ENCODE results near the gene TCEA2.

The TCEA2 gene

DNA sequence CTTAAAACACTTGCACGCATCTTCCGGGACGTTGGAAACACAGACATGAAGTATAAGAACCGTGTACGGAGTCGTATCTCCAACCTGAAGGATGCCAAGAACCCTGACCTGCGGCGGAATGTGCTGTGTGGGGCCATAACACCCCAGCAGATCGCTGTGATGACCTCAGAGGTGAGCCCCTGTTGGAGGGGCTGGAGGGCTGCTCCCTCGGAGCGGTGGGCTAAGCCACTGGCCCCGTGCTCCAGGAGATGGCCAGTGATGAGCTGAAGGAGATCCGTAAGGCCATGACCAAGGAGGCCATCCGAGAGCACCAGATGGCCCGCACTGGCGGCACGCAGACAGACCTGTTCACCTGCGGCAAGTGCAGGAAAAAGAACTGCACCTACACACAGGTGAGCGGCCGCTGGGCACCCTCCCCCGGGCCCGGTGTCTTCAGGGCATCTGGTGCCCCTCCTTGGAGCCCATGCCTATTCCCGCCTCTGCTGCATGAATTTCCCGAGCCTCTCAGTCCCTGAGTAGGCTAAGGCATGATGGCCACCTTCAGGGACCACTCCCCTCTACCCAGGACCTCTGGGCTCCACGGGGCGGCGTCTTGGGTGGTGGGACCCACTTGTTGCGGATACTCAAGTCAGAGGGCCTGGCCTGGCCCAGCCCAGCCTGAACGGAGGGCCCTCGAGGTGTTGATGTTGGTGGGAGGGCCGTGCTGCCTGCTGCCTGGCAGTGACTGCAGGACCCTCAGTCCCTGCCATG lies 7.4 kb downstream of the TCEA2 start:
- no peak overlapping the region for H3K4me2 ChIP-seq
- no peak overlapping the region for H3K27ac ChIP-seq
- H3K36me3 ChIP-seq (ENCODE audit: insufficient read depth) = no peaks in the 10 kb centered on the region
- no peaks in the 10 kb centered on the region for H3K79me2 ChIP-seq (ENCODE audit: insufficient read depth, low read depth)
- H3K9ac ChIP-seq = no peak overlapping the region
- no peak overlapping the region for H2AFZ ChIP-seq (ENCODE audit: low read depth)
- no peak overlapping the region for H3K4me3 ChIP-seq (IDR thresholded peaks at IDR 0.05; ENCODE audit: insufficient read depth, low read depth, low read length)
- no peaks in the 10 kb centered on the region for H3K27me3 ChIP-seq (ENCODE audit: insufficient read depth, low read depth)
- TF ChIP-seq, protein P1, sequence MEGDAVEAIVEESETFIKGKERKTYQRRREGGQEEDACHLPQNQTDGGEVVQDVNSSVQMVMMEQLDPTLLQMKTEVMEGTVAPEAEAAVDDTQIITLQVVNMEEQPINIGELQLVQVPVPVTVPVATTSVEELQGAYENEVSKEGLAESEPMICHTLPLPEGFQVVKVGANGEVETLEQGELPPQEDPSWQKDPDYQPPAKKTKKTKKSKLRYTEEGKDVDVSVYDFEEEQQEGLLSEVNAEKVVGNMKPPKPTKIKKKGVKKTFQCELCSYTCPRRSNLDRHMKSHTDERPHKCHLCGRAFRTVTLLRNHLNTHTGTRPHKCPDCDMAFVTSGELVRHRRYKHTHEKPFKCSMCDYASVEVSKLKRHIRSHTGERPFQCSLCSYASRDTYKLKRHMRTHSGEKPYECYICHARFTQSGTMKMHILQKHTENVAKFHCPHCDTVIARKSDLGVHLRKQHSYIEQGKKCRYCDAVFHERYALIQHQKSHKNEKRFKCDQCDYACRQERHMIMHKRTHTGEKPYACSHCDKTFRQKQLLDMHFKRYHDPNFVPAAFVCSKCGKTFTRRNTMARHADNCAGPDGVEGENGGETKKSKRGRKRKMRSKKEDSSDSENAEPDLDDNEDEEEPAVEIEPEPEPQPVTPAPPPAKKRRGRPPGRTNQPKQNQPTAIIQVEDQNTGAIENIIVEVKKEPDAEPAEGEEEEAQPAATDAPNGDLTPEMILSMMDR (conservative IDR thresholded peaks at IDR 0.05; ENCODE audit: low read depth, low read length) = no peak
- H3K4me1 ChIP-seq (ENCODE audit: low read depth, poor library complexity, severe bottlenecking) = peaks cover 20% of the 10 kb centered on the region
- no peaks in the 10 kb centered on the region for H4K20me1 ChIP-seq (ENCODE audit: insufficient read depth)

DNA sequence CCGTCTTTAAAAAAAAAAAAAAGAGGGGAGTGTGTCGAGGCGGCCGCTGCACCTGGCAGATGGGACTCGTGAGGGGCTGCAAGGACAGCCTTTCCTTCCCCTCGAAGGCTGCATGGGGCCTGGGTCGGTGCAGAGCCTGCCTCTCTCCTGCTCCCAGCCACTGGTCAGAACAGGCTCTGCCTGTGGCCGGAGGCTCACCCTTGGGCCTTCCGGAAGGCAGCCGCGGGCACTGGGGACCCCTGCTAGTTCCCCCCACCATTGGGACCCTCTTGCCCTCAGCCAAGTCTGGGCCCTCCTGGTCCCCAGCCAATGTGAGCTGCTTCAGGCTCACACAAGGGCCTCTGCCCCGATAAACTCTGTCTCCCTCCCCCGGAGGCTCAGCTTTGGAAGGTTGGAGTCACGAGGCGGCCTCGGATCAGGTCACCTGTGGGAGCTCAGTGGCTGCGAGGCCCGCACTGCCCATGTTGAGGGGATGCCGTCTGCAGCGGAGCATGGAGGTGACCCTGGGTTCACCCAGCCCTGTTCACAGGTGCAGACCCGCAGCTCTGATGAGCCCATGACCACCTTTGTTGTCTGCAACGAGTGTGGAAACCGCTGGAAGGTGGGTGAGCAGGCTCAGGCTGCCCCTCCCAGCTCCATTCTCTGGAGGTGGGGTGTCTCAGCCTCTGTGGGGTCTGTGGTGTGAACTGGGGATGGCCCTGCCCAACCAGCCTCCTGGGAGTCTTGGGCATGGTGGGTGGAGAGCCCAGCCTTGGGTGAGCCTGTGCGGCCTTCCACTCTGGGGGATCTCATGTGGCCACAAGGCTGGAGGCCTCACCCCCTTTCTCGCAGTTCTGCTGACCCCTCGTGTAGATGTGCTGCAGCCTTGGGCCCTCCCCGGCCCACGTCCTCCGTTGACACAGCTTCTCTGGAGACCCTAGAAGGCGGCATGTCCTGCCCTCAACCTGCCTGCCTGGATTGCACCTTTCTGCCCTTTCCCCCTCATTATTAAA lies 8.6 kb downstream of the TCEA2 start:
- Histone ChIP-seq H3K27me3 (ENCODE audit: insufficient read depth, low read depth) (no peaks in the 10 kb centered on the region), H3K79me2 (ENCODE audit: insufficient read depth, low read depth) (no peaks in the 10 kb centered on the region), H3K4me1 (ENCODE audit: low read depth, poor library complexity, severe bottlenecking) (peaks cover 10% of the 10 kb centered on the region), H3K4me3 (IDR thresholded peaks at IDR 0.05; ENCODE audit: insufficient read depth, low read depth, low read length) (no peak overlapping the region), H2AFZ (ENCODE audit: low read depth) (no peak overlapping the region), H3K9ac (no peak overlapping the region), H3K4me2 (no peak overlapping the region), H3K36me3 (ENCODE audit: insufficient read depth) (no peaks in the 10 kb centered on the region), H3K27ac (no peak overlapping the region), H4K20me1 (ENCODE audit: insufficient read depth) (no peaks in the 10 kb centered on the region)
- TF ChIP-seq, protein P1 (conservative IDR thresholded peaks at IDR 0.05; ENCODE audit: low read depth, low read length) = no peak

DNA sequence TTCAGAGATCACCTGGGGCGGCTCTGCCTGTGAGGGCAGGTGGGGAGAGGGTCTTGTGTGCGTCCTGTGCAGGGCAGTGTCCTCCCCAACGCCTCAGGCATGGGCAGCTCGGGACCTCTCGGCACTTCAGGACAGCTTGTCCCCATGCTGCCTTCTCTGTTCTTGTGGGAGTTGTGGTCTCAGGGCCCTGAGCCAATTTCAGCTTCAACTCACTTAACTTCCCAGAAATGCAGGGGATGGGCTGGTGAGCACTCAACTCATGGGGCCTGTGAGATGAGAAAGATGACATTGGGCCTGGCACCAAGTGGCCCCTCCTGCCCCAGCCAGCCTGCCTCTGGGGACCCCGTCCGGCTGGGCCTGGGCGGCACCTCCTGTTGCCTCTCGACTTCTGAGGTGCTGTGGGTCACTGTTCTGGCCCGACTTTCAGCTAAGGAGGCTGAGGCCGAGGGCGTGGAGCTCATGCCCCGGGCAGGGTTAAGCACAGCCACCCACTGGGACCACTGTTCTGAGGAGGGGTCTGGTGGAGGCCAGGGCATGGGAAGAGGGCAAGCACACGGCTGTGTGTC lies 9.6 kb downstream of the TCEA2 start:
- H3K4me1 ChIP-seq (ENCODE audit: low read depth, poor library complexity, severe bottlenecking) = peaks cover 7% of the 10 kb centered on the region
- H3K36me3 ChIP-seq (ENCODE audit: insufficient read depth) = no peaks in the 10 kb centered on the region
- H3K9ac ChIP-seq = no peak overlapping the region
- H4K20me1 ChIP-seq (ENCODE audit: insufficient read depth) = no peaks in the 10 kb centered on the region
- TF ChIP-seq, protein P1 (conservative IDR thresholded peaks at IDR 0.05; ENCODE audit: low read depth, low read length) = no peak
- H3K79me2 ChIP-seq (ENCODE audit: insufficient read depth, low read depth) = no peaks in the 10 kb centered on the region
- H3K27ac ChIP-seq = no peak overlapping the region
- H3K4me2 ChIP-seq = no peak overlapping the region
- no peaks in the 10 kb centered on the region for H3K27me3 ChIP-seq (ENCODE audit: insufficient read depth, low read depth)
- H3K4me3 ChIP-seq (IDR thresholded peaks at IDR 0.05; ENCODE audit: insufficient read depth, low read depth, low read length) = no peak overlapping the region
- H2AFZ ChIP-seq (ENCODE audit: low read depth) = no peak overlapping the region

DNA sequence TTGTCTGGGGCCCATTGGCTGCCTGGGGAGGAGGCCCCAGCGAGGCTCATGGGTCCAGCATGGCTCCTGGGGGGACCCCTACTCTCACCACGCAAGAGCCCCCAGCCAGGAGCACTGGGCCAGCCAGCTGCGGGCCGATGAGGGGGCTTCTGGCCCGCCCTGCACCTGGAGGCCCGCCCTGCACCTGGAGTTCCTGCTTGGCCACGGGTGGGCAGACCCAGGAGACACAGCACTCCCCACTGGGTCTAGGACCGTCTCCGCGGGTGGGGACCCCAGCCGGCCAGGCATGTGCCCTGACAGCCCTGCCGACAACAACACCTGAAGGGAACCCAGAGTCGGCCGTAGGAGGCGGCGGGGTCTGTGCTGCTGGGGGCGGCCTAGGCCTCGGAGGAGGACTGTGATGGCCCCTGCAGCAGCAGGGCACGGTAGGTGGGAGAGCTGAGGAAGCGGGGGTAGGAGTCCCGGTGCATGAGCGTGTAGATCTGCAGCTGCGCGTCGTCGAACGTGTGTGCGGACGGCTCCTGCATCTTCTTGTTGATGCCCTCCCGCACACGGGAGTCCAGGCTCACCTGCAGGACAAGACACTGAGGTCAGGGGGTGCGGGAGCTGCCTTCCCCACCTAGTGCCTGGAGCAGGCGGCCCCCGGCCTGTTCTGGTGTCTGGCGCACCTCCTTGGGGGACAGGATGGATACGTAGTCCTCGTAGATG lies 10.6 kb downstream of the TCEA2 start:
- H3K4me3 ChIP-seq (IDR thresholded peaks at IDR 0.05; ENCODE audit: insufficient read depth, low read depth, low read length) = no peak overlapping the region
- H4K20me1 ChIP-seq (ENCODE audit: insufficient read depth) = no peaks in the 10 kb centered on the region
- H3K79me2 ChIP-seq (ENCODE audit: insufficient read depth, low read depth) = no peaks in the 10 kb centered on the region
- no peak overlapping the region for H3K4me2 ChIP-seq
- no peaks in the 10 kb centered on the region for H3K27me3 ChIP-seq (ENCODE audit: insufficient read depth, low read depth)
- no peak overlapping the region for H3K27ac ChIP-seq
- no peak overlapping the region for H2AFZ ChIP-seq (ENCODE audit: low read depth)
- no peak overlapping the region for H3K9ac ChIP-seq
- H3K4me1 ChIP-seq (ENCODE audit: low read depth, poor library complexity, severe bottlenecking) = peaks cover 17% of the 10 kb centered on the region
- no peaks in the 10 kb centered on the region for H3K36me3 ChIP-seq (ENCODE audit: insufficient read depth)
- TF ChIP-seq, protein P1 (conservative IDR thresholded peaks at IDR 0.05; ENCODE audit: low read depth, low read length) = no peak
